PFSK-1 (cell line): Measurements from ENCODE around the gene PATL1.

Experiments used
- POLR2AphosphoS5 ChIP-seq: IDR thresholded peaks from 2 replicates; pipeline ENCODE4 v1.6.1; 2012; ENCODE audit warnings: low read depth, mild to moderate bottlenecking, control low read depth, low read length, moderate library complexity
- SIN3A ChIP-seq: IDR thresholded peaks from 2 replicates; pipeline ENCODE4 v1.6.1; 2012; ENCODE audit warnings: mild to moderate bottlenecking, low read length, moderate library complexity, borderline replicate concordance; ENCODE audit not compliant: insufficient read depth

- TF ChIP-seq POLR2AphosphoS5 (no peak), SIN3A (no peak)
Measured at GRCh38 chr11:59674291-59674690, 5.5 kb upstream of the PATL1 start.
